ENCODE measurements around the gene MICU1.
"Not testable (repeated sequence)": the region's sequence is repeated elsewhere in the genome, so short reads cannot be mapped to it uniquely, and the experiment has no call there.

The MICU1 gene

GRCh38 chr10:72477463-72477862, 148.4 kb downstream of the MICU1 start:
- Histone ChIP-seq H3K9ac (no peak overlapping the region), H3K4me3 (no peak overlapping the region), H3K27me3 (no peaks in the 10 kb centered on the region), H3K36me3 (peaks cover 28 to 63% (median 42%) of the 10 kb centered on the region in 11 experiments), H3K9me3 (replicated peaks in 1 of 11) (no peaks in the 10 kb centered on the region), H3K27ac (no peak overlapping the region), H3K4me2 (no peak overlapping the region), H3K4me1 (no peaks in the 10 kb centered on the region), H4K20me1 (no peaks in the 10 kb centered on the region)
- TF ChIP-seq Cebpa-rat (IDR thresholded peaks at IDR 0.05), result no peak

GRCh38 chr10:72472306-72472705, 153.6 kb downstream of the MICU1 start:
- no peak overlapping the region for H3K4me2 ChIP-seq
- no peaks in the 10 kb centered on the region for H3K4me1 ChIP-seq
- H3K27me3 ChIP-seq, result no peaks in the 10 kb centered on the region
- no peak for TF ChIP-seq Cebpa-rat (IDR thresholded peaks at IDR 0.05)
- H4K20me1 ChIP-seq, result no peaks in the 10 kb centered on the region
- H3K9ac ChIP-seq, result no peak overlapping the region
- H3K36me3 ChIP-seq, result peaks cover 43 to 95% (median 70%) of the 10 kb centered on the region in 11 experiments
- 0 out of 22 replicates have a peak, but pooled peaks cover 0 to 5% (median 0%) of the 10 kb centered on the region in 11 experiments for H3K9me3 ChIP-seq (replicated peaks in 1 of 11)
- H3K4me3 ChIP-seq, result no peak overlapping the region
- H3K27ac ChIP-seq, result no peak overlapping the region

GRCh38 chr10:72470666-72471065, 155.2 kb downstream of the MICU1 start:
- H3K4me1 ChIP-seq, result no peaks in the 10 kb centered on the region
- TF ChIP-seq Cebpa-rat (IDR thresholded peaks at IDR 0.05), result no peak
- no peak overlapping the region for H3K9ac ChIP-seq
- H3K27me3 ChIP-seq, result no peaks in the 10 kb centered on the region
- no peaks in the 10 kb centered on the region for H4K20me1 ChIP-seq
- H3K36me3 ChIP-seq, result peaks cover 38 to 93% (median 58%) of the 10 kb centered on the region in 11 experiments
- H3K27ac ChIP-seq, result no peak overlapping the region
- H3K4me2 ChIP-seq, result no peak overlapping the region
- no peak overlapping the region for H3K4me3 ChIP-seq
- 0 out of 22 replicates have a peak, but pooled peaks cover 0 to 5% (median 0%) of the 10 kb centered on the region in 11 experiments for H3K9me3 ChIP-seq (replicated peaks in 1 of 11)

- not testable (repeated sequence) for H3K9ac ChIP-seq; H3K9me3 ChIP-seq (replicated peaks in 1 of 11); H3K4me2 ChIP-seq; H3K27ac ChIP-seq; H3K27me3 ChIP-seq; H3K4me1 ChIP-seq; H3K4me3 ChIP-seq; H4K20me1 ChIP-seq
- peaks cover 12 to 85% (median 26%) of the 10 kb centered on the region in 11 experiments; a peak in 16 of 22 replicates for H3K36me3 ChIP-seq
These were observed 158.8 kb downstream of the MICU1 start for GRCh38 chr10:72467064-72467463.

GRCh38 chr10:72466018-72466417, 159.9 kb downstream of the MICU1 start:
- H3K4me2 ChIP-seq, result no peak overlapping the region
- H4K20me1 ChIP-seq, result no peaks in the 10 kb centered on the region
- no peaks in the 10 kb centered on the region for H3K4me1 ChIP-seq
- H3K4me3 ChIP-seq, result no peak overlapping the region
- 0 out of 22 replicates have a peak, but pooled peaks cover 0 to 5% (median 0%) of the 10 kb centered on the region in 11 experiments for H3K9me3 ChIP-seq (replicated peaks in 1 of 11)
- no peaks in the 10 kb centered on the region for H3K27me3 ChIP-seq
- TF ChIP-seq Cebpa-rat (IDR thresholded peaks at IDR 0.05), result no peak
- H3K9ac ChIP-seq, result no peak overlapping the region
- H3K27ac ChIP-seq, result no peak overlapping the region
- H3K36me3 ChIP-seq, result peaks cover 9 to 80% (median 19%) of the 10 kb centered on the region in 11 experiments; a peak in 16 of 22 replicates

- H3K9me3 ChIP-seq (replicated peaks in 1 of 11), result no peaks in the 10 kb centered on the region
- no peak overlapping the region for H3K27ac ChIP-seq
- no peaks in the 10 kb centered on the region for H4K20me1 ChIP-seq
- no peak overlapping the region for H3K4me3 ChIP-seq
- H3K36me3 ChIP-seq, result peaks cover 0 to 65% (median 4%) of the 10 kb centered on the region in 11 experiments; a peak in 7 of 22 replicates
- no peak overlapping the region for H3K4me2 ChIP-seq
- no peaks in the 10 kb centered on the region for H3K27me3 ChIP-seq
- H3K4me1 ChIP-seq, result no peaks in the 10 kb centered on the region
- H3K9ac ChIP-seq, result no peak overlapping the region
- no peak for TF ChIP-seq Cebpa-rat (IDR thresholded peaks at IDR 0.05)
These were observed 161.4 kb downstream of the MICU1 start for GRCh38 chr10:72464438-72464837.

GRCh38 chr10:72462261-72462660, 163.6 kb downstream of the MICU1 start:
- Histone ChIP-seq H3K4me3 (no peak overlapping the region), H3K36me3 (peaks cover 0 to 56% (median 3%) of the 10 kb centered on the region in 11 experiments; a peak in 5 of 22 replicates), H3K27ac (no peak overlapping the region), H3K4me1 (peaks cover 0 to 5% (median under 1%) of the 10 kb centered on the region in 10 experiments; a peak in 10 of 20 replicates), H3K4me2 (no peak overlapping the region), H4K20me1 (no peaks in the 10 kb centered on the region), H3K27me3 (no peaks in the 10 kb centered on the region), H3K9me3 (replicated peaks in 1 of 11) (no peaks in the 10 kb centered on the region), H3K9ac (no peak overlapping the region)
- TF ChIP-seq Cebpa-rat (IDR thresholded peaks at IDR 0.05), result no peak

GRCh38 chr10:72461085-72461484, 164.8 kb downstream of the MICU1 start:
- H3K9me3 ChIP-seq (replicated peaks in 1 of 11), result no peaks in the 10 kb centered on the region
- no peak overlapping the region for H3K27ac ChIP-seq
- H3K27me3 ChIP-seq, result no peaks in the 10 kb centered on the region
- H4K20me1 ChIP-seq, result no peaks in the 10 kb centered on the region
- TF ChIP-seq Cebpa-rat (IDR thresholded peaks at IDR 0.05), result no peak
- peaks cover 0 to 17% (median 8%) of the 10 kb centered on the region in 10 experiments; a peak in 10 of 20 replicates for H3K4me1 ChIP-seq
- H3K4me2 ChIP-seq, result no peak overlapping the region
- no peak overlapping the region for H3K4me3 ChIP-seq
- no peak overlapping the region for H3K9ac ChIP-seq
- H3K36me3 ChIP-seq, result peaks cover 0 to 44% (median 0%) of the 10 kb centered on the region in 11 experiments; a peak in 3 of 22 replicates

- H3K9ac ChIP-seq, result no peak overlapping the region
- H3K27me3 ChIP-seq, result no peaks in the 10 kb centered on the region
- H3K4me3 ChIP-seq, result no peak overlapping the region
- H3K27ac ChIP-seq, result no peak overlapping the region
- H3K9me3 ChIP-seq (replicated peaks in 1 of 11), result no peaks in the 10 kb centered on the region
- peaks cover 0 to 22% (median 9%) of the 10 kb centered on the region in 10 experiments; a peak in 10 of 20 replicates for H3K4me1 ChIP-seq
- no peak overlapping the region for H3K4me2 ChIP-seq
- H4K20me1 ChIP-seq, result no peaks in the 10 kb centered on the region
- H3K36me3 ChIP-seq, result peaks cover 0 to 42% (median 0%) of the 10 kb centered on the region in 11 experiments; a peak in 3 of 22 replicates
- no peak for TF ChIP-seq Cebpa-rat (IDR thresholded peaks at IDR 0.05)
These were observed 165.5 kb downstream of the MICU1 start for GRCh38 chr10:72460284-72460876.

GRCh38 chr10:72459301-72459700, 166.6 kb downstream of the MICU1 start:
- no peak overlapping the region for H3K27ac ChIP-seq
- peaks cover 0 to 22% (median 9%) of the 10 kb centered on the region in 10 experiments; a peak in 10 of 20 replicates for H3K4me1 ChIP-seq
- H4K20me1 ChIP-seq, result no peaks in the 10 kb centered on the region
- H3K4me3 ChIP-seq, result no peak overlapping the region
- H3K4me2 ChIP-seq, result no peak overlapping the region
- H3K9ac ChIP-seq, result no peak overlapping the region
- H3K27me3 ChIP-seq, result no peaks in the 10 kb centered on the region
- H3K36me3 ChIP-seq, result peaks cover 0 to 36% (median 0%) of the 10 kb centered on the region in 11 experiments; a peak in 3 of 22 replicates
- no peaks in the 10 kb centered on the region for H3K9me3 ChIP-seq (replicated peaks in 1 of 11)
- no peak for TF ChIP-seq Cebpa-rat (IDR thresholded peaks at IDR 0.05)
